Measurements from ENCODE around the gene PDE11A. TPM values are rescaled to one million over a fixed set of nuclear protein-coding genes. Genes with fewer than 3 reads are reported as not detected.

Gene PDE11A
- polyA plus RNA-seq, 1 donor, result 0.40 TPM

GRCh38 chr2:177721087-177721486, 351.5 kb downstream of the PDE11A start:
- DNase-seq, result no peak

GRCh38 chr2:177717831-177718618, 354.6 kb downstream of the PDE11A start:
- no peak for DNase-seq

- DNase-seq, result no peak
Measured at GRCh38 chr2:177716484-177716883, 356.1 kb downstream of the PDE11A start.

- no peak for DNase-seq
Measured at GRCh38 chr2:177715771-177716170, 356.8 kb downstream of the PDE11A start.

- no peak for DNase-seq
Measured at GRCh38 chr2:177714704-177715103, 357.9 kb downstream of the PDE11A start.

- DNase-seq, result no peak
Measured at GRCh38 chr2:177712462-177712861, 360.1 kb downstream of the PDE11A start.

- DNase-seq, result no peak
Measured at GRCh38 chr2:177711483-177712265, 360.9 kb downstream of the PDE11A start.

GRCh38 chr2:177710889-177711288, 361.7 kb downstream of the PDE11A start:
- no peak for DNase-seq

GRCh38 chr2:177709986-177710401, 362.6 kb downstream of the PDE11A start:
- no peak for DNase-seq

- DNase-seq, result no peak
Measured at GRCh38 chr2:177708660-177709444, 363.7 kb downstream of the PDE11A start.

GRCh38 chr2:177708106-177708505, 364.5 kb downstream of the PDE11A start:
- no peak for DNase-seq

GRCh38 chr2:177705511-177706173, 366.9 kb downstream of the PDE11A start:
- no peak for DNase-seq

- no peak for DNase-seq
Measured at GRCh38 chr2:177703159-177703558, 369.4 kb downstream of the PDE11A start.

GRCh38 chr2:177698281-177698680, 374.3 kb downstream of the PDE11A start:
- peak; percentile 26 for DNase-seq

- DNase-seq, result no peak
Measured at GRCh38 chr2:177694348-177694747, 378.2 kb downstream of the PDE11A start.

GRCh38 chr2:177693658-177694339, 378.8 kb downstream of the PDE11A start:
- no peak for DNase-seq

GRCh38 chr2:177692783-177693269, 379.8 kb downstream of the PDE11A start:
- no peak for DNase-seq

- DNase-seq, result no peak
Measured at GRCh38 chr2:177692042-177692782, 380.4 kb downstream of the PDE11A start.

GRCh38 chr2:177691177-177691576, 381.4 kb downstream of the PDE11A start:
- DNase-seq, result no peak

GRCh38 chr2:177689623-177690022, 383.0 kb downstream of the PDE11A start:
- no peak for DNase-seq

GRCh38 chr2:177688844-177689243, 383.7 kb downstream of the PDE11A start:
- no peak for DNase-seq
